ENCODE measurements around the gene OR2V2.
"Not testable (repeated sequence)": the region's sequence is repeated elsewhere in the genome, so short reads cannot be mapped to it uniquely, and the experiment has no call there.

Gene OR2V2

GRCh38 chr5:181114844-181115778 lies 32.3 kb upstream of the OR2V2 start:
- no peak for DNase-seq

GRCh38 chr5:181118369-181118768 lies 29.0 kb upstream of the OR2V2 start:
- DNase-seq, result no peak

DNA sequence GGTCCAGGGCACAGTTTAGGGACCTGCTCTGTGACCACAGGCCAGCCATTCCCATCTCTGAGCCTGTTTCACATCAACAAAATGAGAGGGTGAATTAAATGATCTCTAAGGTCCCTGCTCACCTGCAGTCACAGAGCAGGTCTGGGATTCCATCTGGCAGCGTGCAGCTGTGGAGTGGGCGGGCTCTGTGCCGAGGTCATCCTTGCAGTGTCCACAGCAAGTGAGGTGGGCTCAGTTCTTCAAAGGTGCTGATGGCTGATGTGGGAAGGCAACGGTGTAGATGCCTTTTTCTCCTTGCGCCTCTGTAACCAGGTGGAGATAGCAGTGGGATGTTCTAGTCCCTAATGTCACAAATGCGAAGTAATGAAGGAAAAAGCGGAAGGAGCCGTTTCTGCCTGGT lies 28.3 kb upstream of the OR2V2 start:
- no peak for DNase-seq

- DNase-seq, result no peak
Observed at GRCh38 chr5:181120306-181120705, 27.1 kb upstream of the OR2V2 start.

GRCh38 chr5:181120761-181121160 lies 26.6 kb upstream of the OR2V2 start:
- no peak for DNase-seq

GRCh38 chr5:181121675-181122561 lies 25.5 kb upstream of the OR2V2 start:
- no peak for DNase-seq

DNA sequence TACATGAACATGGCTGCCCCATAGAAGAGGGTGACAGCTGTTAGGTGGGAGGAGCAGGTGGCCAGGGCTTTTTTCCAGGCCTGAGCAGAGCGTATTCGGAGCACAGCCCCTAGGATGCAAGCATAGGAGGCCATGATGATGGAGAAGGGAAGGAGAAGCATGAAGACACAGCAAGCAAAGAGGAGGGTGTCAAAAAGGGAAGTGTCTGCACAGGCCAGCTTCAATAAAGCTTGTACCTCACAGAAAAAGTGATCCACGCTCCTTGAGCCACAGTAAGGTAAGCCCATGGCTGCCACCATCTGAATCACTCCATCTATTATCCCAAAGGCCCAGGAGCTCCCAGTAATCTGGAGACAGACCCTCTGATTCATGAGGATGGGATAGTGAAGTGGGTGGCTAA lies 22.9 kb upstream of the OR2V2 start:
- no peak for DNase-seq

DNA sequence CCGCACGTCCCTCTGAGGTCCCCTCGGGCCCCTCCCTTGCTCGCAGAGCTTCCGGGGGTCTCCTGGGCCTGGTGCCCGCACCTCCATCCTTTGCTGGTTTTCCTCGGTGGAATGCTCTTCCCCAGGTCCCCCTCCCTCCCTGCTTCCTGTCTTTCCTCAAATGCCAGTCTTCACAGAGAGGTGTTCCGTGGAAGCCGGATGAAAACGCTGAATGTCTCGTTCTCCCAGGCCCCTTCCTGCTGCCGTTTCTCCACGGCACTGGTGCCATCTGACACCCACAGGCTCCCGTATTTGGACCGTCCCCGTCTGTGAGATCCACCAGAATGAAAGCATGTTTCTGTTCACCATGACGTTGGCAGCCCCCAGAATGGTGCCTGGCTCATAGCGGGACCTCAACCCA lies 20.5 kb upstream of the OR2V2 start:
- DNase-seq, result no peak

GRCh38 chr5:181127456-181127855 lies 19.9 kb upstream of the OR2V2 start:
- no peak for DNase-seq

DNA sequence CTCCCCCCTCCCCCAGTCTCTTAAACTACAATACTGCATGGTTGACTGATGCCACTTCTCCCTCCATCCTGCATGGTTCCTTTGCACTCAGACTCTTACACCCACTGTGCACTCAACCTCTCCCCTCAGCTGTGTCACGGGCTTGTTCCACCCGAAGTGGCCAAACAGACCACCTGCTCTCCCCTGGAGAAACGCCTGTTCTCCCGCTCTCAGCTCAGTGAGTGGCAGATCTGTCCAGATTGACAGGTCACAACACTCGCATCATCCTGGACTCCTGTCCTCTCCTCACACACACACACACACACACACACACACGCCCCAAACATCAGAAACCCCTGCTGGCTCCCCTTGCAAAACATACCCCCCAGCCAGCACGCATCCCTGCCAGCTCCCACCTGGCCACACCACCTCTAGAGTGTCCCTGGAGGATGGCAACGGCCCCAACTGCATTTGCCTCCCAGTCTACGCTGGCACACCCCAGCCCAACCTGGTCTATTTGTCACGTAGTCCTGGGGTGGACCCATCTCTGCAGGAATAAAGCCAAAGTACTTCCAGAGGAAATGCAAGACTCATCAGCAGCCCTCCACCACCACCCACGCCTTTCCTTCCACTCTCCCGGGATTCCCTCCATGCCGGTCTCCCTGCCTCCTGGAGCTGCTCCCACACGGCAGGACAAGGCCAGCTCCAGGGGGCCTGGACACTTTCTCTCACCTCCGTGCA lies 19.3 kb upstream of the OR2V2 start:
- no peak for DNase-seq

DNA sequence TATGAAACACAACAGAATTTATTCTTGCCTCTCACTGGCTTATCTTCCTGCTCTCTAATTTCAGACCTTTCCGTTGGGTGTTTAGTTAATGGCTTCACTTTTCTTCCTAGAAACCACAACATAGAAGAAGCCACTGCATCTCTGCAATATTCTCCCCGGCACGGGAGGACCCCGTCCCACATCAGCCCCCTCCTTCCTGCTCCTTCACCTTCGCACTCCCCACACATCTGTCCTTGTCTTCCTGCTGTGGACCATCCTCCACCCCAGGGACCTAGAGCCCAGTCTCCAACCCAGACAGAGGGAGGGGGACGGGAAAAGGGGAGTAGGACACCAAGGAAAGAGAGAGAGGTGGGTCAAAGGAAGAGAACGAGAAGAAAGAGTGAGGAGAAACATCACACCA lies 17.8 kb upstream of the OR2V2 start:
- no peak for DNase-seq

DNA sequence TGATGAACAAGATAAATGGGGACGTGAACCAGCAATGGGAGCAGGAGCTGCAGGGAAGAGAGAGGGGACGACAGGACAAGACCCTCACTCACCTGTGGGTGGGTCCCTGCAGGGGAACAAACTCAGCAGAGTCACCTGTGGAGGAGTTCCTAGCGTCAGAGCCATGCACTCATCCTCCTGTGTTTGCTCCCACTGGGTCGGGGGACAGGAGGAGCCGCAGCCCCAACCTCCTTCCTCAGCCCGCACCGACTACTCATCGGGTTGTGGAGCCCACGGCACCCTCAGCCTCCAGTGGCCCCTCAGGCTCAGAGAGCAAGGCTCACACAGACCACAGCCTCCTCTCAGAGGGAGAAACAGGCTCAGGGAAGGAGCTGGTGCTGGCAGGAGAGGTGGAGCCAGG lies 17.3 kb upstream of the OR2V2 start:
- not testable (repeated sequence) for DNase-seq

- no peak for DNase-seq
Observed at GRCh38 chr5:181130832-181131496, 16.4 kb upstream of the OR2V2 start, which contains the start of gene OR2V1. Gene OR2V1, minus strand, starts transcription at chr5:181131169. Its CDS starts 5,865 bp downstream, at chr5:181125304.

- DNase-seq, result no peak
Observed at GRCh38 chr5:181131514-181131913, 15.9 kb upstream of the OR2V2 start.

DNA sequence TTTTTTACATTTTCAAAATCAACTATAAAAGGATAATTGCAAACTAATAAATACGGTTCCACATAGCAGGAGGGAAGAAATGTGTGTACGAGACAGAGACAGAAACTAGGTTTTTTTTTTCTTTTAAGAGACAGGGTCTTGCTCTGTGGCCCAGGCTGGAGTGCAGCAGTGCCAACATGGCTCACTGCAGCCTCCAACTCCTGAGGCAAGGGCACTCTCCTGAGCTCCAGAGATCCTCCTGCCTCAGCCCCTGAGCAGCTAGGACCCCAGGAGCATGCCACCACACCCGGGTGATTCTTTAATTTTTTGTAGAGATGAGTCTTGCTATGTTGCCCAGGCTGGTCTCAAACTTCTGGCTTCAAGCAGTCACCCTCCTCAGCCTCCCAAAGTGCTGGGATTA lies 14.3 kb upstream of the OR2V2 start:
- DNase-seq, result no peak

- DNase-seq, result no peak
Observed at GRCh38 chr5:181133610-181134231, 13.7 kb upstream of the OR2V2 start.

GRCh38 chr5:181134259-181134658 lies 13.1 kb upstream of the OR2V2 start:
- DNase-seq, result no peak

GRCh38 chr5:181136361-181136955 lies 10.9 kb upstream of the OR2V2 start:
- no peak for DNase-seq

DNA sequence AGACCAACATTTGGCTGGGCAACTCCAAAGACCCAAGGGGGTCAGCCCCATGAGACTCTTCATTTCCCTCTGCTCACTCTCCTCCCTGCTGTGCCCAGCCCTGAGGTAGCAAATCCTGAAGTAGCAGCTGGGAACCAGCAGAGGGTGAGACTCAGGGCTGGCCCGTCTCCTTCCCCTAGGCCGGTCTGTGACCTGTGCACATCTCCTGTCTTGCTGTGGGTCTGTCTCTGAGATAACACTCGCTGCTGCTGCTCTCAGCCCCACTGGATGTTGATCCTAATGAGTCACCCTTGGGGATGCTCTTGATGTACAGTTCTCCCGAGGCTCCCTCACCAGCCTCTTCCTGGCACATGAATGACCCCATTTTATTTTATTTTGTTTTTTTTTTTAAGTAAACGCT lies 9.1 kb upstream of the OR2V2 start:
- no peak for DNase-seq

- DNase-seq, result no peak
Observed at GRCh38 chr5:181140766-181141165, 6.6 kb upstream of the OR2V2 start.

- DNase-seq, result no peak
Observed at GRCh38 chr5:181142054-181142453, 5.3 kb upstream of the OR2V2 start.

DNA sequence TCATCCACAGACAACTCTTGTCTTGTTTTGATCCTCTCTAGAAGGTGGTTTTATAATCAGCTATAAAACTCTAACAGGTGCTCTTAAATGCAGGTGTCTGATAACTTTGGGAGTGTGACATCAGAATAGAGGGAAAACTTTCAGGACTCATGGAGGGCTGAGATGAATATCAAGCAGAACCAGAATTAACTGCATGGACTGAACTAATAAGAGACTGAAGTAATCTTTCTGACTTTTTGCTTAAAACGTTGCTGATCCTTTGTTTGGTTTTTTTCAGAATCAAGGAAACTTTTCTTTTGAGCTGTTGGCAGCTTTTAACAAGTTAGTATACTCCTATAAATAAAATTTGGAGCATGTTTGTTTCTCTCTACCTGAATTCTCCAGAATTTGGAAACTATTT lies 2.3 kb upstream of the OR2V2 start:
- DNase-seq, result no peak
